ENCODE results near the gene TPT1. TPM values are rescaled to one million over a fixed set of nuclear protein-coding genes. Genes with fewer than 3 reads are reported as not detected.

The TPT1 gene
- polyA plus RNA-seq, 3 donors = 2,102 to 5,638 (median 2,493) TPM

DNA sequence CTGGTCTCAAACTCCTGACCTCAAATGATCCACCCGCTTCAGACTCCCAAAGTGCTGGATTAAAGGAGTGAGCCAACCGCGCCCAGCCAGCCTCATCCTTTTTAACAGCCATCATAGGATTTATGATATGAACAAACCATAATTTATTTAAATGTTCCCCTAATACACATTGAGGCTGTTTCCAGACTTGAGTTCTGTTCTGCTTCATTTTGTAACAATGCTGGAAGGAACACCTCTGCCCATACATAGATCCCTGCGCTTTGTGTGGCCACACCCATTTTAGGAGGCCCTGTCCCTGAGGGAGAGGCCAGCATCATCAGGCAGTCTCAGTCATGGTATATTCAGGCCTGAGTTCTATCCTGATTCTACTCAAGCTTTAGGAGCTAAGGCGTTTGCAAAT is 35.9 kb downstream of the TPT1 start:
- H3K4me3 Mint-ChIP-seq = no peak overlapping the region
- no peak overlapping the region for H3K27ac ChIP-seq (ENCODE audit: low read depth in 1 of 2, low read length in 2 of 2)
- H3K9me3 ChIP-seq (replicated peaks in 1 of 2; ENCODE audit: control insufficient read depth in 1 of 2, insufficient read depth in 1 of 2, low read length in 2 of 2) = no peaks in the 10 kb centered on the region
- WGBS (ENCODE audit: insufficient coverage) = 76% methylated on average over 2 of the region's 5 CpGs
- H3K36me3 ChIP-seq (replicated peaks in 1 of 2; ENCODE audit: control insufficient read depth in 1 of 2, insufficient read depth in 2 of 2, low read length in 2 of 2) = no peaks in the 10 kb centered on the region
- intact Hi-C loops (cut with micrococcal nuclease) = loop anchor here in 1 of 2 donors (5.0 kb wide), 1 partner anchor 258 kb away; no protein-coding TSS in a partner anchor
- H3K4me1 ChIP-seq (ENCODE audit: control insufficient read depth in 1 of 2, insufficient read depth in 2 of 2, low read length in 2 of 2) = no peaks in the 10 kb centered on the region
- no peak for DNase-seq
- TF ChIP-seq, protein P1, sequence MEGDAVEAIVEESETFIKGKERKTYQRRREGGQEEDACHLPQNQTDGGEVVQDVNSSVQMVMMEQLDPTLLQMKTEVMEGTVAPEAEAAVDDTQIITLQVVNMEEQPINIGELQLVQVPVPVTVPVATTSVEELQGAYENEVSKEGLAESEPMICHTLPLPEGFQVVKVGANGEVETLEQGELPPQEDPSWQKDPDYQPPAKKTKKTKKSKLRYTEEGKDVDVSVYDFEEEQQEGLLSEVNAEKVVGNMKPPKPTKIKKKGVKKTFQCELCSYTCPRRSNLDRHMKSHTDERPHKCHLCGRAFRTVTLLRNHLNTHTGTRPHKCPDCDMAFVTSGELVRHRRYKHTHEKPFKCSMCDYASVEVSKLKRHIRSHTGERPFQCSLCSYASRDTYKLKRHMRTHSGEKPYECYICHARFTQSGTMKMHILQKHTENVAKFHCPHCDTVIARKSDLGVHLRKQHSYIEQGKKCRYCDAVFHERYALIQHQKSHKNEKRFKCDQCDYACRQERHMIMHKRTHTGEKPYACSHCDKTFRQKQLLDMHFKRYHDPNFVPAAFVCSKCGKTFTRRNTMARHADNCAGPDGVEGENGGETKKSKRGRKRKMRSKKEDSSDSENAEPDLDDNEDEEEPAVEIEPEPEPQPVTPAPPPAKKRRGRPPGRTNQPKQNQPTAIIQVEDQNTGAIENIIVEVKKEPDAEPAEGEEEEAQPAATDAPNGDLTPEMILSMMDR (IDR thresholded peaks at IDR 0.05) = no peak
- H3K4me1 Mint-ChIP-seq = peaks cover 6% of the 10 kb centered on the region
- H3K4me2 ChIP-seq (replicated peaks; ENCODE audit: extremely low read depth, low read length, poor library complexity, severe bottlenecking) = no peak overlapping the region
- H3K36me3 Mint-ChIP-seq = no peaks in the 10 kb centered on the region
- no peaks in the 10 kb centered on the region for H3K27me3 ChIP-seq (ENCODE audit: control insufficient read depth in 2 of 2, insufficient read depth in 2 of 2, low read length in 2 of 2)
- H2AFZ ChIP-seq (ENCODE audit: insufficient read depth, low read depth, low read length, poor library complexity, severe bottlenecking) = no peak overlapping the region
- H3K79me2 ChIP-seq (ENCODE audit: insufficient read depth, low read length) = no peaks in the 10 kb centered on the region
- no peak overlapping the region for H3K9ac ChIP-seq (ENCODE audit: insufficient read depth, low read length, poor library complexity, severe bottlenecking)
- H3K4me3 ChIP-seq (replicated peaks in 1 of 3; ENCODE audit: low read depth in 2 of 3, low read length in 3 of 3) = no peak overlapping the region
- no peak overlapping the region for H3K27ac Mint-ChIP-seq
- H4K20me1 ChIP-seq (ENCODE audit: insufficient read depth, low read length) = no peaks in the 10 kb centered on the region
- H3K27me3 Mint-ChIP-seq (ENCODE audit: low read depth in 3 of 3) = peaks cover 1 to 17% (median 10%) of the 10 kb centered on the region in 3 donors
- peaks cover 0 to 2% (median 0%) of the 10 kb centered on the region in 7 donors for H3K9me3 Mint-ChIP-seq

DNA sequence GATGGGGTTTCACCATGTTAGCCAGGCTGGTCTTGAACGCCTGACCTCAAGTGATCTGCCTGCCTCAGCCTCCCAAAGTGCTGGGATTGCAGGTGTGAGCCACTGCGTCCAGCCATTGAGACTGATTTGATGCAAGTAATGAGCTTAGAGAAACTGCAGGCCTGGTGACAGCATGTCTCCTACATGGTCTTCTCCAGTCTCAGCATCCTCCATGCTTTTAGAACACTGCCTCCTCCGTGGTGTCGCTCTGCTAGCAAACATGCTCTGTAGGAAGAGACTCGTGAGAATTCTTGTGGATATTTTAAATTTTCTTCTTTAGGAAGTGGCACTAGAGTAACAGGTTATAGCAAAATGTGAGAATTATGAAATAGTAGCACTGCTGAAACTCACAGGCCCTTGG is 37.1 kb downstream of the TPT1 start:
- Histone ChIP-seq H3K9ac (ENCODE audit: insufficient read depth, low read length, poor library complexity, severe bottlenecking) (no peak overlapping the region), H2AFZ (ENCODE audit: insufficient read depth, low read depth, low read length, poor library complexity, severe bottlenecking) (no peak overlapping the region), H3K4me2 (replicated peaks; ENCODE audit: extremely low read depth, low read length, poor library complexity, severe bottlenecking) (no peak overlapping the region), H3K36me3 (replicated peaks in 1 of 2; ENCODE audit: control insufficient read depth in 1 of 2, insufficient read depth in 2 of 2, low read length in 2 of 2) (no peaks in the 10 kb centered on the region), H3K27ac (ENCODE audit: low read depth in 1 of 2, low read length in 2 of 2) (no peak overlapping the region), H3K4me1 (ENCODE audit: control insufficient read depth in 1 of 2, insufficient read depth in 2 of 2, low read length in 2 of 2) (no peaks in the 10 kb centered on the region), H3K79me2 (ENCODE audit: insufficient read depth, low read length) (no peaks in the 10 kb centered on the region), H3K4me3 (replicated peaks in 1 of 3; ENCODE audit: low read depth in 2 of 3, low read length in 3 of 3) (no peak overlapping the region), H3K9me3 (replicated peaks in 1 of 2; ENCODE audit: control insufficient read depth in 1 of 2, insufficient read depth in 1 of 2, low read length in 2 of 2) (no peaks in the 10 kb centered on the region), H3K27me3 (ENCODE audit: control insufficient read depth in 2 of 2, insufficient read depth in 2 of 2, low read length in 2 of 2) (no peaks in the 10 kb centered on the region), H4K20me1 (ENCODE audit: insufficient read depth, low read length) (no peaks in the 10 kb centered on the region)
- DNase-seq = no peak
- Mint-ChIP-seq H3K4me3 (no peak overlapping the region), H3K27ac (no peak overlapping the region), H3K27me3 (ENCODE audit: low read depth in 3 of 3) (peaks cover 1 to 17% (median 13%) of the 10 kb centered on the region in 3 donors), H3K9me3 (peaks cover 0 to 2% (median 0%) of the 10 kb centered on the region in 7 donors), H3K4me1 (peaks cover 2% of the 10 kb centered on the region), H3K36me3 (no peaks in the 10 kb centered on the region)
- WGBS (ENCODE audit: insufficient coverage) = 90% methylated on average over 5 of the region's 5 CpGs
- TF ChIP-seq, protein P1 (IDR thresholded peaks at IDR 0.05) = no peak
- intact Hi-C loops (cut with micrococcal nuclease) = no loop called here
